ENCODE data around the gene TBCK. TPM values are rescaled to one million over a fixed set of nuclear protein-coding genes. Genes with fewer than 3 reads are reported as not detected.

Gene TBCK
- total RNA-seq, 1 donor from 2014 or later, result 28.2 TPM

DNA sequence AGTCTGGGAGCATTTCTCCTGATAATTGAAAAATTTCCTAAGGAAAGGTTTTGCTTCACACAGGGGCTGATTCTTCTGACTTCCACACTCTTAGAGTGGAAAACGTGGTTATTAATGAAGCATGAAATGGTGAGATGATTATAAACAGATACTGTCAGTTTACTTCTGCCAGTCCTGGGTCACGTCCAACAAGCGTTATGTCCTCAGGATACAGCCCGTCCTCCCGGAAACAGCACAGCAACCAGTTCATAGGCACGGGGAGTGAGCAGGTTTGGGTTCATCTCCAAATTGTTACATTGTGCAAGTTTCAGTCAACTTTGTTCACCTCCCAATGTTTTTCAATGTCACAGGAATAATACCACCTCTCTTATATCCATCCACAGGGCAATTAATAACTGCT lies 321.9 kb downstream of the TBCK start:
- TF ChIP-seq CTCF (IDR thresholded peaks at IDR 0.05), result no peak
- Mint-ChIP-seq H3K27ac (ENCODE audit: unreplicated experiment) (no peak overlapping the region), H3K27me3 (ENCODE audit: low read depth) (peaks cover 9% of the 10 kb centered on the region), H3K4me3 (ENCODE audit: unreplicated experiment) (no peak overlapping the region), H3K36me3 (ENCODE audit: low read depth) (no peaks in the 10 kb centered on the region), H3K9me3 (ENCODE audit: low read depth) (peaks cover 1% of the 10 kb centered on the region), H3K4me1 (ENCODE audit: low read depth) (peaks cover 21% of the 10 kb centered on the region)
- no peak for DNase-seq (ENCODE audit: low spot score)

DNA sequence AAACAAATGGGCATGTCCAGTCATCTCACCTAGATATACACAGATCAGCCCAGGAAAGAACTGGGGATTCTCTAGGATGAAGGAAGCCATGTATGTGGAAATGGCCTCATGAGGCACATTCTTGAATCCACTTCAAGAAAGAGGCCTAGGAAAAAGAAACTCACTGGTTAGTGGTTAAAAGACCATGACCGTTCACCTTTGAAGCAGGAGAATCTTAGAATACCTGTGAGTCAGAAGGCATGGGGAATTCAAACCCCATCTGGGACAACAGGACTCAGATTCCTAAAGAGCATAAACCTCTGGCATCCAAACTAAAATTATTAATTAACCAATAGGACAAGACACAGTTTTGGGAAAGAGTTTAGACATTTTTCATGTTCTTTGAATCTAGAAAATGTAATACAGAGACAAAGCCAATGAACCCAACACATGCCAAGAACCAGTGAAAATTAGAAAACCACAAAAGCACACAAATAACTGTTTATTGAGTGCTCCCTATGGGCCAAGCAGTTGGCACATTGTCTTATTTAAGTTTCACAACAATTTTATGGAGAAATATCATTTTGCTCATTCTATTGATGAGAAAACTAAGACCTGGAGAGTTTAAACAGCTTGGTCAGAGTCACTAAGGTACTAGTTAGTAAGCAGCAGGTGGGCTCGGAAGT lies 323.2 kb downstream of the TBCK start:
- H3K4me3 Mint-ChIP-seq (ENCODE audit: unreplicated experiment), result no peak overlapping the region

DNA sequence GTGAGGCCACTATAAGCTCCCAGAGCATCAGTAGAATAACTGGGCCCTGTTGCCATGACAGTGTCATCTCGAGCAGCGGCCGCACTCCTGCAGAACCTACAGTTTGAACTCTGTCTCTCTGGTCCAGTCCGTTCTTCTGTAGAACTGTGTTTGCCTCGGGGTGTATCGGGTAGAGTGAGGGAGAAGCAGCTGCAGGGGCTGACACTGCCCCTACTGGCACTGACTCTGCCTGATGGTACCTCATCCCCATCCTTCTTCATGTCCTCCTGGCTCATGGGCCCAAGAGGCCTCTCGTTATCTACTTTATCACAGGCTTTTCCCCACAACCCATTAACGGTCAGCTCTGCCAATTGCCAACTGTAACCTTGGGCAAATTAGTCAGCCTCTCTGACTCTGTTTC lies 324.3 kb downstream of the TBCK start:
- H3K4me3 Mint-ChIP-seq (ENCODE audit: unreplicated experiment), result no peak overlapping the region
- peaks cover 4% of the 10 kb centered on the region for H3K27me3 Mint-ChIP-seq (ENCODE audit: low read depth)
- no peak overlapping the region for H3K27ac Mint-ChIP-seq (ENCODE audit: unreplicated experiment)
- peaks cover 23% of the 10 kb centered on the region for H3K4me1 Mint-ChIP-seq (ENCODE audit: low read depth)
- peaks cover 10% of the 10 kb centered on the region for H3K9me3 Mint-ChIP-seq (ENCODE audit: low read depth)
- no peaks in the 10 kb centered on the region for H3K36me3 Mint-ChIP-seq (ENCODE audit: low read depth)
- DNase-seq (ENCODE audit: low spot score), result no peak
- TF ChIP-seq CTCF (IDR thresholded peaks at IDR 0.05), result no peak

More for the DNA sequence above, 323.2 kb downstream of the TBCK start:
- H3K4me1 Mint-ChIP-seq (ENCODE audit: low read depth), result peaks cover 23% of the 10 kb centered on the region
- no peak for TF ChIP-seq CTCF (IDR thresholded peaks at IDR 0.05)
- H3K27ac Mint-ChIP-seq (ENCODE audit: unreplicated experiment), result no peak overlapping the region
- H3K27me3 Mint-ChIP-seq (ENCODE audit: low read depth), result peaks cover 7% of the 10 kb centered on the region
- H3K36me3 Mint-ChIP-seq (ENCODE audit: low read depth), result no peaks in the 10 kb centered on the region
- DNase-seq (ENCODE audit: low spot score), result no peak
- H3K9me3 Mint-ChIP-seq (ENCODE audit: low read depth), result peaks cover 10% of the 10 kb centered on the region

Other genes with a start within 250 kb of the TBCK start
- gene AIMP1, start 341 bp upstream of the TBCK start, total RNA-seq, result 37.4 to 42.8 TPM (median 37.9 TPM) in 3 replicates
- gene GIMD1, start 52.6 kb upstream of the TBCK start, total RNA-seq, result not detected in 3 replicates

Data from chondrocyte (in vitro differentiated cells).